HG03135 (cell line): ENCODE measurements around the gene VWF.

Experiments used
- ATAC-seq: cut with Tn5 transposase; IDR thresholded peaks from one replicate; pipeline ENCODE4 v1.9.1; 2021; ENCODE audit warnings: mild to moderate bottlenecking, moderate library complexity; ENCODE audit not compliant: unreplicated experiment

The VWF gene

DNA sequence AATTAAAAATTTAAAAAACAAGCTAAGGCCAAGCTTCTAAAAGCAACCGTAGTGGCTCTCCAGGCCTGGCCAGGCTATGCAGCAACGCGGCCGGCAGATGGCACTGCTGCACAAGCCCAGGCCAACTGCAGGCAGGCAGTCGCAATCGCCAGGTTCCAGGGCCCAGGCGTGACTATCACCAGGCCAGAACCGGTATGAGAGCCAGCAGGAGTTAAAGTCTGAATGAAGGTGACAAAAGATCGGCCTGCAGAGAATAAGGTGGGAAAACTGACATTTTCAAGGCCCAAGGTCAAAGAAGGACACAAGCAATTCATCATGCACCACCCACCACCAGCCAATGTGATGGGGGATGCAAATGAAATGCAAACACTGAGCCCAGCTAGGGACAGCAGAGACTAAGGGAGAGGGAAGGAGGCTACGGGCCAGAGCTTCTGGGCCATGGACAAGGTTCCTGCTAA, 135.8 kb downstream of the VWF start:
- no peak for ATAC-seq

DNA sequence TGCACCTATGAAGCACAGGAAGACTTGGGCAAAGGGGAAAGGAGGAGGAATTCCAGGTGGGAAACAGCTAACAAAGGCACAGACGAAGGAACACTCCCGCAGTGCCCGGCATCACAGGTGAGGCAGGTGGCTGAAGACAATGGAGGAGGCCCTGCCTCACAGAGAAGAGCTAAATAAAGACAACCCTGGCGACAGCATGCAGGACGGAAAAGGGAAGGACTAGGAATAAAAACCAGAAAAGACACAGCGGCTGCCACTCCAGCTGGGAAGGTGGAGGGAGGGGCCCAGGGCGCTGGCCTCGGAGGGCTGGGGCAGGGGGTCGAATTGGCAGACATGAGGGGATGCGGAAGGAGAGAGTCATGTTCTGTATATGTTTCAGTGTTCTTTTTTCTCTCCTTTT, 136.4 kb downstream of the VWF start:
- no peak for ATAC-seq

DNA sequence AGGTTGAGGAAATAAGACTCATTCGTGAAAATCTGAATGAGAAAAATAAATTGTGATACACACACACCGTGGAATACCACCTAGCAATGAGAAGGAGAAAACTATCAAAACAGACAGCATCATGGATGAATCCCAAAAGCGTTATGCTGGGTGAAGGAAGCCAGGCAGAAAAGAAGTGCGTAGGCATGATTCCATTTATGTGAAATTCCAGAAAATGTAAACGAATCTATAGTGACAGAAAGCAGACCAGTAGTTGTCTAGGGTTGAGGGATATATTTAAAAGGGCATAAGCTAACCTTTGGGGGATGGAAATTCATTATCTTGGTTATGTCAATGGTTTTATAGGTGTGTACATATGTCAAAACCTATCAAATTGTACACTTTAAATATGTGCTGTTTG, 136.9 kb downstream of the VWF start:
- ATAC-seq, result no peak

DNA sequence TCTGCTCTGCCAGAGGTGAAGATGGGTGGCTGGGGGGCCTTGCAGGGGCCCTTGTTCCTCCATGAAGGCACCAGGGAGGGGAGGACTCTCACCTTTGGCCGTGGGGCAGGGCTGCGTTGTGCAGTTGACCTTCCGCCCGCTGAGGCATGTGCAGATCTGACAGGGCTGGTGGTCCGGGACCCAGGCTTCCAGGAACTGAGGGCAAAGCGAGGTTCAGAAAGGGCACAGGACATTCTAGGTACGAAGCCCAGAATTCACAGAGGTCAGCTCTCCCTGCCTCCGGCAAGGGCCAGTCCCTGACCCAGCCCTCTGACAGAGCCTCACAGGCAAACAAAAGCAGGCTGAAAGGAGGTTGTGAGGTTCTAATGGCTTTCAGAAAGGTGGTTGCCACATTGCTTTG, 139.0 kb downstream of the VWF start:
- no peak for ATAC-seq

DNA sequence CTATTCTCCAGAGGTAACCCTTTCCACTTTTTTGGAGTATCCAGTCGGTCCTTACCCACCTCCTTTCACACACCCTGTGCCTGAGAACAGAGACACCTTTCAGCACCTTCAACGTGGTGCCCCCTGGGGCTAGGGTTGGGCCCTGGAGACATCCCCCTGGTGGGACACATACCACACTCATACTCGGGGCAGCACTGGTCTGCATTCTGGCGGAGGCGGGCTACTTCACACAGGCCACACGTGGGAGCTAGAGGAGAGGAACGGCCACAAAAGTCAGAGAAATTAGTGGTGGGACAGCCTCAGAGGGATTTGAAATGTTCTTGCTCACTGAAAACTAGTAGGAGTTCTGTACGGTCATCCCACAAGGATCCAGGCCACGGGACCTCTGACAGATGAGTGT, 139.6 kb downstream of the VWF start:
- ATAC-seq, result no peak

DNA sequence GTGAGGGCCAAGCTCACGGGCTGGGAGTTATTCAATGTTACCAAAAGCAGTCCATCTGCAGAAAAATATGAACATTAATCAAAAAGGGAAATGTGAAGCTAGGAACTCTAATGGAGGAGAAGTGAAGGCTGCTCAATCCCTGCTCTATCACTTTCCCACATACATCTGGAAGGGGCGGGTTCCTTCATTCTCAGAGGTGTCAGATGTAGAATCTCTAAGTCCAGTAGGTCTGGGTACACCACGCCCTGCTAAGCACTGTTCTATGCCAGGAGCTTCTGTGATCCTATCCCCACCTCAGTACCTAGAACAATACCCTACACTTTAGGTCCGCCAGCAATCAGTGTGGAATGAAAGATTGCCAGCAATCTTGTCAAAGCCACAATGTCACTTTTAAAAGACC, 142.4 kb downstream of the VWF start:
- ATAC-seq, result no peak

DNA sequence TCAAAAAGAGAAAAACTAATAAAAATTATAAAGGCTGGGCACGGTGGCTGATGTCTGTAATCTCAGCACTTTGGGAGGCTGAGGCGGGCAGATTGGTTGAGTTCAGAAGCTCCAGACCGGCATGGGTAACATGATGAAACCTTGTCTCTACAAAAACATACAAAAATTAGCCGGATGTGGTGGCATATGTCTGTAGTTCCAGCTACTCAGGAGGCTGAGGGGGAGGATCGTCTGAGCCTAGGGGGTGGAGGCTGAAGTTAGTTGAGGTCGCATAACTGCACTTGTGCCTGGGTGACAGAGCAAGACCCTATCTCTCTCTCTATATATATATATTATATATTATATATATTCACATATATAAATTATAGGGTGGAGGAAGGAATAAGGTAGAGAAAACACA, 146.9 kb downstream of the VWF start:
- no peak for ATAC-seq

DNA sequence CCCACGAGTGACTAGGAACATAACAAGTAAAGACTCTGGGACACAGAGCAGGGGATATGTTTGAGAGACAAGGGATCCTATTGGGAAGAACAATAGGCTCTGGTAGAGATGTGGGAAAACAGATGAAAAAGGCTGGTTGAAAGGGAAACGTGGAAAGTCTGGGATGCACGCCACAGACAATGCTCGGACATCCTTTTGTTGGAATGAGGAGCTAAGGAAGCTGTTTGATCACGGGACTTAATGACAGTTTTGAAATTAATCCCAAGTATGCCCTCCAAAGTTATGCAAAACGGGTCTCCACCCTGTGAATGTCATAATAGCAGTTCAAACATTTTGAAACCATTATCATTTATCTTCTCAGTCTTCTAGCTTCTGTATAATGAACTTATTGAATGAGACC, 147.8 kb downstream of the VWF start:
- ATAC-seq, result no peak

DNA sequence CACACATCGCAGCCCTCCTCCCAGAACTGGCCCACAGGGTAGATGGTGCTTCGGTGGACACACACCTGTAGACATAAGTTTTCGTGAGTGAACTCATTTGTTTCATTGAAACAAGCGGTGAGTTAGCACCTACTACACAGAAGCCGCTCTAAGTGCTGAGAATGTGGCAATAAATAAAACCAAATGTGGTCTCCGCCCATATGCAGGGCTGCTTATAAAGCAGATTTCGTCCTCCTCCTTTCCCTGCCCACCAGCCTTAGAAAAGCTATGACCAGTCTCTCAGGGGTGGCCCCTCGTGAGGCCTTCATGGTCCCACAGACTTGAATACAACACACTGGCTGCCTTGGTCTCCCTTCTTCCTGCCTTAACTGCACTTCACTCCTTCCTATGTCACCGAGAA, 148.3 kb downstream of the VWF start:
- ATAC-seq, result no peak

DNA sequence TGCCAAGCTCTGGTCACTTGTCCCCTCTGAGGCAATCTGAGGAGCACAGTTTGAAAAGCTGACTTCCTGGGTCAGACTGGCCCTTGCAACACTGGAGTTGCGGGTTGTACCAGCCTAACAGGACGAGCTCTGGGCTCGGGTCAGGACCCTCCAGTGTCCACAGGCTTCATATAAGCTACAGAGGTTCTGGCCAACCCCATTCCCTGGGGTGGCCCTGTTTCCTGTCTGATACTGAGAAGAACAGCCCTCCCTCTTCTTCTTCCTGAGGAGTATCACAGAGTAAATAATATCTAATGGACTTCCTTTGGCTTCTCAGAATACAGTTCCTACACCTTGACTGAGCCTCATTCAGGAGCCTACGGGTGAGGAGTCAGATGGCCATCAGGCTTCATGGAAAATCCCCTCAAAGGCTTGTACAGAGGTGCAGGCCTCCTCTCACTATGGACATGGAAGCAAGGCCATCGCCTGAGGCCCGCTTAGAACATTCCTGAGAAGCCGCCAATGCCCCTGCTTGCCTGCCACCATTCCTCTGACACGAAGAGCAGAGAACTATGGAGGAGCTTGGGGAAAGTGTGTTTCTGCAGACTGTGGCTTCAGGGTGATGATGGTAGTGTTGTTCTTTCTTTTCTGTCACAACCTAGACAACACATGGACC, 150.9 kb downstream of the VWF start:
- no peak for ATAC-seq

DNA sequence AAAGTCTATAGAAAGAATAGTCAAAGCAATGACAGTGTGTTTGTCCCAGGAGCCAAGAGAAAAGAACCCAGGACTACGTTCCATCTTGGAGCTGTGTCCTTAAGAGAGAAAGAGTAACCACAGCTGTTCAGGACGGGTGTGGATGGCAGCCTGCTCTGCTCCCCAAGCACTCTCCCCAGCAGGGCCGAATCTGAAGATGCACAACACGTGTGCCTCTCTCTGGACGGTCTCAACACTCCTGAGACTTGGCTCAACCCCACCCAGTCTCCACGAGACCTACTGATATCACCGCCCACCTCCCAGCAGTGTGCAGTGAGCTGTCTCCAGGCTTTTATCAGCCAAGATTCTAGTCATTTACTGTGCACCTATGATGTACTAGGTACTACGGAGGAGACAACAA, 152.1 kb downstream of the VWF start:
- ATAC-seq, result no peak

DNA sequence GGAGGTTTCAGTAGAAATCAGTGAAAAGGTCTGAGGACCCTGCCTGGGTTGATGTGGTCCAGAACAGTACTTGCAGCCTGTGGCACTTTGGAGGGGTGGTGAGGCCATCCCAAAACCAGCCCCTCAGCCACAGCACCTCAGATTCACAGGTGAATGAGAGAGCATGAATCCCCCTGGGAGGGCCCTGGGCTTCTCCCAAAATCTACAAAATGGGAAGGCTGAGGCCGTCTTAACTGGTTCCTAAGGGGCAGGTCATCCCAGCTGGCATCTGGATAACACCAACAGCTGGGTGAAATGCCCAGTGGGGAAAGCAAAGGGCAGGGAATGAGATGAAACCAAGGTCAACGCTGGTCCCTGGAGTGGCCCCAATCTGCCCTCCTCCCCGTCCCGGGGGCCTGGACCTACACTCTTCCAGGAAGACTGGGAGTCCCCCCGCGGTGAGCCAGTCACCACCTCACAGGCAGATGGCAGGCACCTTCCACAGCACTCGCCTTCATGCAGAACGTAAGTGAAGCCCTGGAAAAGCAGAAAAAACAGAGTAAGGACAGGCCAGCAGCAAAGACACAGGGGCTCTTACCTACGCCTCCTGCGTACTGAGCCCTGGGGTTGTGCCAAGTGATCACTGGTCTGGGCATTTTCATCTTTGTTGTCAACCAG, 153.1 kb downstream of the VWF start:
- ATAC-seq, result no peak

DNA sequence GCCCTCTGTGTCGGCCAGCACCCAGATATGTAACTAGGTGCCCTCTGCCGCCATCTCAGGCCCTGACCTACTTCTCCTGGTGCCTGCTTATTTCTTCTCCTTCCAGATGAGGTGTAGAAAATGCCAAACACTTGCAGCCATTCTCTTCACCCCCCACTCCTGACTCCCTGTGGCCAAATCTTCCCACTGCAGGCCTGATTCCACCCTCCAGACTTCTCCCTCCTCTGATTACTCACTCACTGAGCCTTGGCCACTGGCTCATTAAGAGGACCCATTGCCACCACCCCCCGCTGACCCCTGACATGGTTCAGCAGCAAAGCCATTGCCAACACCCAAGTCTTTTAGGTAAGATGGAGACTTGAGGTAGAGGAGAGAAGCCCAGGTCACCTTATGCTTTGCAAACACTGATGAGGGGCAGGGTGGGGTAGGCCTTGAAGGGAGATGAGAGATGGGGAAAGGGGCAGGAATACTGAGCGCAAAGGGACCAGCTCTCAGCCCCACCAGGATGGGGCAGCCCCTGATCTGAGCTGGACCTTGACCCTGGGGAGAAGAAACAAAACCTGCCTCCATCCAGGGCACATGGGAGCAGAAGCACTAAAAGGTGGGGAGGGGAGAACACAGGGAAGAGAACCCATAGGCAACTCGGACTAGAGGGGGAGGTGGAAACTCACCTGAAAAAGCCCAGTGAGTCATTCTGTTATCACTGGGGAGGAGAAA, 154.3 kb downstream of the VWF start:
- ATAC-seq, result no peak

DNA sequence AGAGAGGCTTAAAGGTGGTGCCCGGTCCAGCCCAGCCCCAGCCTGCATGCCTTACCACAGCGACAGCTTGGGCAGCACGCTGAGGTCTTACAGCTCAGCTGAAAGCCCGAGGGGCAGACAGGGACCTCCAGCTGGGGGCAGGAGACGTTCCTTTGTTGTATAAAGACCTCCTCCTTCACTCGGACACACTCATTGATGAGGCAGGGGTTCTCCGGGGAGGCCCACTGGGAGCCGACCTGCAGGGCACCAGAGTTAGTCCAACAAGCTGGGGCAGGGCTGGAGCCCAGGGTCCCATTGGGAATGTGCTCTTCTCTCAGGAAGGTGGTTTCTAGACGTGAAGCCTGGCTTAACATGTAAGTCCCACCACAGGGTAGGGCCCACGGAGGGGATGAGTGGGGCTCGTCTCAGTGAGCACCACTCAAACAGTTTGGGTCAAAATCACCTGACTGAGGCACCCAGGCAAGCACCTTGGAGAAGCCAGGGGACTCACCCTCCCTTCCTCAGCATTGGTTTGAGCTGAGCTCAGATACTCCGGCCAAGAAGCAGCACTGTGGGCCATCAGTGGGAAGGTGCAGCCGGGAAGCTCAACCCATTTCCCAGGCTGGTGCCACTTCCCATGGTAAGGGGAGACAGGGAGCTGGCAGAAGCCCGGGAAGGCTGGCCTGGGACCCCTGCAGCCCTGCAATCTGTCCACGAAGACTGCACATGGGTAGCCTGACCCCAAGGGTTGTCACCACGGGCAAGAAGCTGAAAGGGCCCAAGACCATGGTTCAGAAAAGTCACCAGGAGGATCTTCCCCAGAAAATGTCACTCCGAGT, 155.1 kb downstream of the VWF start:
- ATAC-seq, result no peak

DNA sequence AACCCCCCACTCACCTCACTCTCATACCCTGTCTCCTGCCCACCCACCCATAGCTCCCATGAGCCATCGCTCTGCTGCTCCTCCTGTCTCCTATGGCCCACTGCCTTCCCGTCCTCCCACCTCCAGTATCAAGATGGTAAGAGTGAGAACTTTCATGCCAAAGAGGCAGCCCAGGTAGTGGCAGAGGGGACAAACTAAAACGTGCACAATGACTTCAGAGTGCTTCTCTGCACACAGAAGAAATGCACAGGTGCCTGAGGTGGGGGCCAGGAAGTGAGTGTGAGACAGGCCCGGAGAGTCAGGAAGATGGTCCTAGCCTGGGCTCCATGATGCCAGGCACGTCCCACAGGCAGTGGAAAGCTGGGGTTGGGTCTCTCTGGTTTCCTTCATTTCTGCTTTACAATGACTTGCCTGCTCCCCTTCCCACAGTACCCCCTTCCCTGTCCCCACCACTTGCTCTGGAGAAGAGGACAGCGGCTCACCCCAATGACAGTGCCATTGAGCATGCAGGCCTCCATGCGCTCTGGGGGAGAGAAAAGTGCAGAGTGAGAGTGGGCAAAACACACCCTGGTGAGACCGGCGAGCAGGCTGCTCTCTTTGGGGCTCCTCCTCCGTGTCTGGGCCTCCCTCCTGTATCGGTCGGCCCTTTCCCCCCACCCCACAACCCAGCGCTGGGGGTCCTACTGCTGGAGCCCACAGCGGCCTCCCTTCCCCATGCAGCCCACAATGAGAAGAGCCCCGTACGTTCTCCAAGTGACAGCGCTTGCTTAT, 156.6 kb downstream of the VWF start:
- ATAC-seq, result no peak

DNA sequence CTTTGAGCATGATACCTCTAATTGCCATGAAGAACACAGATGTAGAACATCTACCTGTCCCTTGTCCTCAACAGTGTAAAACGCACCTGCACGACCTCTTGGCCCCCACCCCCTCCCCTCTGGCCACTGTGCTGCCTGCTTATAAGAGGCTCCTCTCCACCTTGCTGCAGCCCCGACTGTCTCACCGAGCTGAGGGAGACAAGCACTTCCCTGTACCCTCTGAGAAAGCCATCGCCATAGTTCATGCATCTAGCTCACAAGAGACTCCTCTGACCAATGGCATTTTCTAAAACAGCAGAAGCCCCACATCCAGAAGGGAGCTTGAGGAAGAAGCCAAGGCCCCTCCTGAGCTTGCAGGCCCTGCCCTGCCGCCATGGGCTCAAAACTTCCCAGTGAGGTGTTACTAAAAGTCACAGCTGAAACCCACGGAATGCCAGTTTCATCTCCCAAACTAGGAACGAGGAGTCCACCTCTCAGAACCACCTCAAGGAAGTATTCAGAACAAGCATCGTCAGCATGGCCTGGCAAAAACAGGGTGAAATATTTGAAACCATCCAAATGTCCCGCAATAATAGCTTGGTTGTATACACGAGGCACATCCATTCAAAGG, 157.9 kb downstream of the VWF start:
- no peak for ATAC-seq

DNA sequence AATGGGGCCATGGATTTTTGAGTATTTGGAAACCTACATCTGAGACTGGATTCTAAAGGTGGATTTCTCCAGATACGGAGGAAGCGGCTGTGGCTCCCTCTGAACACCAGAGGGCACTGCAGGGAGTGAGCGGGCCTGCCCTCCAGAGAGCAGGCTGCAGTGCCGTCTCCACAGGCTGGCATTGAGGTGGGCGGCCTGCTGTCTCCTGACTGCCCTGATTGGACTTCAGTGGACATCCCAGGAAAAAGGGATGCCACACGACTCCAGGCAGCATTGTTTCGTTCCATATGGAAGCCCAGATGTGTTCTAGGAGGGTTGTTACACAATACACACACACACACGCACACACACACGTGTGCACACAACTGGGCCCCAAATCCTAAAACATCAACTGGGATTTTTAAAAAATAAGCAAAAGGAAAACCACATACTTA, 158.5 kb downstream of the VWF start:
- no peak for ATAC-seq

DNA sequence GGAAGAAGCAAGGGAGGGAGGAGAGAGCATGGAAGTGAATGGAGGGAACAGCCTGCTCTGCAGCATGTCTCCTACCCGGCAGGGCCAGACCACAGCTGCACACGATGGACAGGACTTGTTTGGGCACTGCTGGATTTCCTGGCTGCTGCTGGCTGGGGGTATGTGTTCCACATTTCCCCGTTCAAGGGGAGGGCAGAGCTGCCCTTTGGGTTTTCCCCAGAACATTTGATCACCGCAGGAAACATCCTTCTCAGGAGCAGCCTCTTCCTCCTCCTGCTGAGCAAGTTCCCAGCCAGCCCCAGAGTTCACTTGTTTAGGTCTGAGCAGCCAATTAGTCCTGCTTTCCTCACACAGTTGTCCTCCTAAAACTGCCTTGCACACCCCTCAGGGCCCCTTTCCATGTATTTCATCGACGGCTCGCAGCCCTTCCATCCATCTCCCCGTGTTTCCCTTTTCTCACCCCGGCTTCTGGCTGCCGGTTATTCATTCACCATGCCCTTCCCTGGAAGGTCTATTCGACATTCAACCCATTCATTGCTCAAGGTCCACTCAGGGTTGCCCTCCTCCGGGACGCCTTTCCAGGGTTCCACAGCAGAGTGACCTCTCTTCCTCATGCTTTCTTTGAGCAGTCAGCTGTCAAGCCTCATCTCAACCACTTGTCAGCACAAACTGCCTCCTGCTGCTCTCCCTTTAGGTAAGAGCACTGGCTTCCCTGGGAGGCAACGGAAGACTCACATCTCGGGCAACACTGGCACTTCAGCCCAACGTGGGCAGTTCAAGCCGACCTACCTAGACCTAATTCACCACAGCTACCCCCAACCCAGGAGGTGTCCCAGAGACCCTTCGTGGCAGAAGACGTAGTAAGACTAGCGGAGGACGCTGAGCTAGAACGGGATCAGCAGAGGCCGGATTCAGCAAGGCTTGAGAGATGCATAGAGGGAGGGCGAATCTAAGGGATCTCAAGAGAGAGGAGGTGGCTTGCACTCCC, 159.3 kb downstream of the VWF start:
- no peak for ATAC-seq

DNA sequence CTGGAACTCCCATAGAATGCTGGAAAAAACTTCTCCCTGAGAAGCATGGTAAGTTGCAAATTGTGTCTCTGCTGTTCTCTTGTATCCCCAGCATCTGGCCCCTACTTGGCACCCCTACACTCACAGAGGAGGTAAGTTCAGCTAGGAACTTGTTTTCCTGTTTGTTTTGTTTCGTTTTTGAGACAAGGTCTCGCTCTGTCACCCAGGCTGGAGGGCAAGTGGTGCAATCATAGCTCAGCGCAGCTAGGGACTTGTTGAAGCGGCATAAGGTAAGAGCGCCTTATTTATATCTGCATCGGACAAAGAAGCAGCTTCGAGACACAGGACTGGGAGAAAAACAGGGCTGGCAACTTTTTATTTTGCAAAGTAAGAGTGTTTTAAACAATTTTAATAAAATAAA, 161.0 kb downstream of the VWF start:
- ATAC-seq, result no peak
